ENCODE measurements around the gene METAP1. TPM values are rescaled to one million over a fixed set of nuclear protein-coding genes. Genes with fewer than 3 reads are reported as not detected.
"Not testable (repeated sequence)": the region's sequence is repeated elsewhere in the genome, so short reads cannot be mapped to it uniquely, and the experiment has no call there.

Gene METAP1
- total and polyA plus RNA-seq, 5 experiments from 2014 or later: 23.8 to 44.9 (median 29.2) TPM

DNA sequence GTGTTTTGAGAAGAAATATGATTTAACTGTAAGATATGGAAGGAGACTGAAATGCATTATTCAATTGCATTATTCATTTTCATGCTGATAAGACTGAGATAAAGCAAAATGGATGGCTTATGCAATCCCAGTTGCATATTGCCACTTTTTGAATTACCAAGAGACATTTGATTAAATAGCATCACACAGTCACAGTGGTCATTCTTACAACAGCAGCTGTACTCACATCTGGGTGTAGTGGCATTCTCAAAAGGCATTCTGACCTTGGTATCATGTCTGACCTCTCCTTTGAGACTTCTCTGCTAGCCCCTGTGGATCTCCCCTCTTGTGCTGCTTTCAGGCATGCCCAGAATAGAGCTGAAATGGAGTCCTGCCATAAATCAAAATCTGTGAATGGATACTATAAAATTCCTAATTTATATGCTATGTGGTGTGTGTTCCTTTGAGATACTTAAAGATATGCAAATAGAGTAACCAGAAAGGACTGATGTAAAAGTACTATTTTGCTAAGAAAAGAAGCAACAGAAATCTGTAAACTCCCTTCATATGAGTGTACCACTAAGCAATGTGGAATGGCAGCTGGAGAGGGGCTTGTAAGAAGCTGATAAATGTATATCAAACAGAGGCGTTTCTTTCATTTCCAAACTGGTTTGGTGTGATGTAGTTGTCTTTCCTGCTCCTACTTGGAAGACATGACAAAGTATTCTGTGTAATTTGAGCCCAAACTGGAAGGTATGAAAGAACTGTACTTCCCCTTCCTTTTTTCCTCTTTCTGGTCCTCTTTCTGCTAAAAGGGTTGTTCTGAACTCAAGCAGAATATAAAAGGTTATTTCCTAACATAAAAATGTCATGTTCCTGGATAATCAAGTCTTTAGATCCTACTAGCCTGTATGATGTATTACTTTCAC is 25.4 kb upstream of the METAP1 start:
- H3K36me3 Mint-ChIP-seq: no peaks in the 10 kb centered on the region
- H3K4me3 Mint-ChIP-seq: no peak overlapping the region
- no peak for DNase-seq
- no peaks in the 10 kb centered on the region for H3K4me1 Mint-ChIP-seq
- no peak overlapping the region for H3K27ac Mint-ChIP-seq
- H3K27me3 Mint-ChIP-seq: peaks cover 0 to 9% (median 3%) of the 10 kb centered on the region in 5 donors
- POLR2A ChIA-PET: no interaction called here
- no peak for ATAC-seq
- no peaks in the 10 kb centered on the region for H3K9me3 Mint-ChIP-seq

DNA sequence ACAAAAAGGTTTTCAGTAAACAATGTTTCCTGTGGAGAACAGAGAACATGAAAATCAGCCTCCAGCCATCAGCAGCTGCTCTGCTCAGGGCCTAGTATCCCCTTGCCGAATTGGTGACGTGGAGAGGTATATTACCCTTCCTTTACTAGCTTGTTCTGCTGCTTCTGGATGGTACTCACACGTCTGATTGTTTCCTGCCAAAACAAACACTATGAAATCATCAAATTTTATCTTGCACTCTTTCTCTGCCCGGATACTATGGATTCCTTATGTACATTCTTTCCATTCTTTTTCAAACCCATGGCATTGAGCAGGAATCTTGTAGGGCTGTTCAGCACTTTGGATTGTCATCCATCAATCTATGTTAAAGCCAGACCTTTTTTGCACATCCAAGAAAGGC is 18.8 kb upstream of the METAP1 start:
- H3K4me3 Mint-ChIP-seq: no peak overlapping the region
- H3K4me1 Mint-ChIP-seq: no peaks in the 10 kb centered on the region
- ATAC-seq: no peak
- POLR2A ChIA-PET: no interaction called here
- peak overlapping the region in 1 of 10 donors; percentile 3 for H3K27ac Mint-ChIP-seq
- no peaks in the 10 kb centered on the region for H3K36me3 Mint-ChIP-seq
- no peak for DNase-seq
- no peaks in the 10 kb centered on the region for H3K9me3 Mint-ChIP-seq
- peaks cover 0 to 20% (median 3%) of the 10 kb centered on the region in 5 donors for H3K27me3 Mint-ChIP-seq

DNA sequence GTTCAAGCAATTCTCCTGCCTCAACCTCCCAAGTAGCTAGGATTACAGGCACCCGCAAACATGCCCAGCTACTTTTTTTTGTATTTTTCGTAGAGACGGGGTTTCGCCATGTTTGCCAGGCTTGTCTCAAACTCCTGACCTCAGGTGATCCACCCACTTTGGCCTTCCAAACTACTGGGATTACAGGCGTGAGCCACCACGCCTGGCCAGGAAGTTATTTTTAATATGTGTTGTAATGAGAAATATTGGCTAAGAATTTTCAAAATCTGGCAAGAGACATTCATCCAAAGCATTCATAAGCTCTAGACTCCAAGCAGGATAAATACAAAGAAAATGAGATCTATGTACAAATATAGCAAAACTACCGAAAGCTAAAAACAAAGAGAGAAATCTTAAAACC is 18.0 kb upstream of the METAP1 start:
- no peaks in the 10 kb centered on the region for H3K4me1 Mint-ChIP-seq
- H3K9me3 Mint-ChIP-seq: no peaks in the 10 kb centered on the region
- no peak overlapping the region for H3K27ac Mint-ChIP-seq
- H3K27me3 Mint-ChIP-seq: peaks cover 0 to 20% (median 3%) of the 10 kb centered on the region in 5 donors
- ATAC-seq: no peak
- no peaks in the 10 kb centered on the region for H3K36me3 Mint-ChIP-seq
- DNase-seq: no peak
- POLR2A ChIA-PET: no interaction called here
- H3K4me3 Mint-ChIP-seq: no peak overlapping the region

DNA sequence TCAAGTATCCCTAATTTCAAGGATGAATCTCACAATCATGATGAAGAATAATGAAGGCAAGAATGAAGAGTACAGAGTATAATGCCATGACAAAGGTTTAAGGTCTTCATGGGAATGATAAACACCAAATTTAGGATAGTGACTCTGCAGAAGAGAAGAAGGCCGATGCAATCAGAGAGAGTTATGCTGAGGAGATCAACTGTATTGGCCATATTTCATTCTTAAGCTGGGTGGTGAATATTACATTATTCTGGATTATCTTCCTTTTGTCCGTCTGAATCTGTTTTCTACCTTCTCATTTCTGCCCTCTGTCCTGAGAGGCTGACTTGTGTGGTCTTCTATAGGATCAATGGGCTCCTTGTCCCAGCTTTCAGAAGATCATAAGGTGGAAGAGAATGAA is 7.8 kb upstream of the METAP1 start:
- ATAC-seq (no peak), DNase-seq (no peak)
- H3K4me1 Mint-ChIP-seq: no peaks in the 10 kb centered on the region
- peaks cover 0 to 11% (median 7%) of the 10 kb centered on the region in 9 donors for H3K9me3 Mint-ChIP-seq
- H3K27ac Mint-ChIP-seq: no peak overlapping the region
- POLR2A ChIA-PET: no interaction called here
- H3K36me3 Mint-ChIP-seq: peaks cover 0 to 8% (median 3%) of the 10 kb centered on the region in 3 donors
- H3K27me3 Mint-ChIP-seq: peaks cover 1 to 9% (median 3%) of the 10 kb centered on the region in 5 donors
- no peak overlapping the region for H3K4me3 Mint-ChIP-seq

DNA sequence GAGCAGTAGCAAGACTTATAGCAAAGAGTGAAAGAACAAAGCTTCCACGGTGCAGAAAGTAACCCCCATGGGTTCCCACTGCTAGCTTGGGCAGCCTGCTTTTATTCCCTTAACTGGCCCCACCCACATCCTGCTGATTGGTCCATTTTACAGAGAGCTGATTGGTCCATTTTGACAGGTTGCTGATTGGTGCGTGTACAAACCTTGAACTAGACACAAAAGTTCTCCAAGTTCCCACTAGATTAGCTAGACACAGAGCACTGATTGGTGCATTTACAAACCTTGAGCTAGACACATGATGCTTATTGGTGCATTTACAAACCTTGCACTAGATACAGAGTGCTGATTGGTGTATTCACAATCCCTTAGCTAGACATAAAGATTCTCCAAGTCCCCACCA is 2.7 kb upstream of the METAP1 start:
- not testable (repeated sequence) for H3K36me3 Mint-ChIP-seq, H3K27me3 Mint-ChIP-seq, H3K9me3 Mint-ChIP-seq, DNase-seq, H3K4me3 Mint-ChIP-seq, ATAC-seq
- H3K4me1 Mint-ChIP-seq: peaks cover 5 to 23% (median 21%) of the 10 kb centered on the region in 4 donors
- peak overlapping the region in 4 of 10 donors; percentile 11 to 60 (median 28) for H3K27ac Mint-ChIP-seq
- POLR2A ChIA-PET: interaction anchor here (1.1 to 1.3 kb wide), 3 partner anchors 51 to 413 kb away, joined by 3 read pairs; partner anchors contain the start of gene EIF4E

DNA sequence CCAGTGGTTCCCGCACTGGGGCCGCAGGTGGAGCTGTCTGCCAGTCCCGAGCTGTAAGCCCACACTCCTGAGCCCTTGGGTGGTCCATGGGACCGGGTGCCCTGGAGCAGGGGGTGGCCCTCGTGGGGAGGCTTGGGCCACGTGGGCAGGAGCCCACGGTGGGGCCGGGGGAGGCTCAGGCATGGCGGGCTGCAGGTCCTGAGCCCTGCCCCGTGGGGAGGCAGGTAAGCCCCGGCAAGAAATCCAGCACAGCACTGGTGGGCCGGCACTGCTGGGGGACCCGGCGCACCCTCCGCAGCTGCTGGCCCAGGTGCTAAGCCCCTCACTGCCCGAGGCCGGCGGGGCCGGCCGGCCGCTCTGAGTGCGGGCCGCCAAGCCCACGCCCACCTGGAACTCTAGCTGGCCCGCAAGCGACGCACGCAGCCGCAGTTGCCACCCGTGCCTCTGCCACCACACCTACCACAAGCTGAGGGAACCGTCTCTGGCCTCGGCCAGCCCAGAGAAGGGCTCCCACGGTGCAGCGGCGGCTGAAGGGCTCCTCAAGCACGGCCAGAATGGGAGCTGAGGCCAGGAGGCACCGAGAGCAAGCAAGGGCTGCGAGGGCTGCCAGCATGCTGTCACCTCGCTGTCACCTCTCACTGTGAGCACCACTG is 2.0 kb upstream of the METAP1 start:
- ATAC-seq: no peak
- no peaks in the 10 kb centered on the region for H3K36me3 Mint-ChIP-seq
- peaks cover 6 to 29% (median 28%) of the 10 kb centered on the region in 4 donors for H3K4me1 Mint-ChIP-seq
- no peaks in the 10 kb centered on the region for H3K9me3 Mint-ChIP-seq
- H3K27me3 Mint-ChIP-seq: no peaks in the 10 kb centered on the region
- POLR2A ChIA-PET: interaction anchor here (0.9 to 3.2 kb wide), 5 partner anchors 50 to 850 kb away, joined by 3 to 34 read pairs (median 3); partner anchors contain the start of genes ADH5 and EIF4E
- H3K27ac Mint-ChIP-seq: no peak overlapping the region
- no peak for DNase-seq
- no peak overlapping the region for H3K4me3 Mint-ChIP-seq

DNA sequence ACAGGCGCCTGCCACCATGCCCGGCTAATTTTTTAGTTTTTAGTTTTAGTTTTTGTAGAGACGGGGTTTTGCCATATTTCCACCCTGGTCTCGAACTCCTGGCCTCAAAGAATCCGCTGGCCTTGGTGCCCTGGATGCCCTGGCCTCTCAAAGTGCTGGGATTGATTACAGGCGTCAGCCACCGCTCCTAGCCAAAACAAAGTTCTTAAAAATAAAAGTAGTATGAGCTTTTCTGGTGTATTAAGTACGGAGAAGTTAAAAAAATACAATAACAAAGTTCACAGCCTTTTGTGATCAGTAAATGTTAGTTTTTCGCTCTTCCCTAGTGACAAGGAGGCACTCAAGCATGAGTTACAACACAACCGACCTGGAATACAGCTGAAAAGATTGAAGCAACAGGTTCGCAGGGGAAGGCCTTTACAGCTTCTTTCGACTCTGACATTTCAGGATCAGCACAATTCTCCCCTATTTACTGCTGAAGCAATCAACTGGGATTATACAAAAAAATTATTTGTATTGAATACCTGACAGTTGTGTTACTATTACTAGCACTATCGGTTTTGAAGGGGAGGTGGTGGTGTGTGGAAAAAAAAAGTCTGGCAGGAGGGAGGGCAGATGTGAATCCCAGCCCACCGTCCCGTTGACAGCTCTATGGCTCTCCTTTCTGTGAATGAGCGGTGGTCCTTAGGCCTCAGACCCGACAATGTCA is 893 bp upstream of the METAP1 start:
- ATAC-seq: no peak
- Mint-ChIP-seq H3K27ac (peak overlapping the region; percentile 92 to 100 (median 98)), H3K9me3 (no peaks in the 10 kb centered on the region), H3K4me3 (peak overlapping the region; percentile 68 to 96 (median 91)), H3K4me1 (peaks cover 6 to 36% (median 34%) of the 10 kb centered on the region in 4 donors), H3K36me3 (no peaks in the 10 kb centered on the region), H3K27me3 (no peaks in the 10 kb centered on the region)
- DNase-seq: peak in 1 of 10 donors; percentile 1
- POLR2A ChIA-PET: interaction anchor here (0.9 to 3.2 kb wide), 18 partner anchors 17 to 956 kb away, joined by 3 to 34 read pairs (median 6); partner anchors contain the start of genes ADH5, EIF4E, H2AZ1 and RAP1GDS1

DNA sequence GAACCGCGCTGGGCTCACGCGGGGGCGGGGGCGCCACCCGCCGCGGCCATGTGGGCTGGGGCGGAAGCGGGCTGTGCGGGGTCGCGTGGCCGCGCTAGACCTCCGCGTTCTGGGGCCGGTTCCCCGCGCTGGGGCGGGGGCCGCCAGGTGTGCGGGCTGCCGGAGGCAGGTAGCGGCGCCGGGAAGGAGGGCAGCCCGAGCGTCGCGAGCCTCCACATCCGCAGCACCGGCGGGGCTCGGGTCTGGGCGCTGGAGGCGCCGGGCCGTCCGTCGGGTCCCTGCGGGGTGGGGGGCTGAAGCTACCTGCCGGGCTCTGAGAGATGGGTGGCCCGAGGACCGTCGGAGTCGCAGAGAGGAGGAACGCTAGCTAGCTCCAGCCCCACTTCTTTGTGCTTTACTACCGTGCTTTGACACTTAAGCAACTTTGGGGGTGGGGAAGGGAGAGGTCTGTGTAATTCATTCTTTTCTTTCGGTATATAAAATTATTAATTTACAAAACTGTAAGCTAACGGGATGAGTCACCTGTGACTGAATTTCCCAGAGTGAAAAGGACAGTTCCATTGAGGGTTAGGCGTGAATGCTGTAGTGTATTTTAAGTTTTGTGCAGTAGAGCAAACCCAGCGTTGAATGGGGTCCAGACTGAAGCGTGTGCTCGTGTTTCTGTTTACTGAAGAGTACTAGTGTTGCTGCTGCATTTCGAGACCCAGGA is 689 bp downstream of the METAP1 start:
- peak in 3 of 10 donors; percentile 7 to 32 (median 17) for DNase-seq
- Mint-ChIP-seq H3K36me3 (peaks cover 0 to 3% (median 0%) of the 10 kb centered on the region in 3 donors), H3K4me1 (peaks cover 13 to 51% (median 46%) of the 10 kb centered on the region in 4 donors), H3K9me3 (no peaks in the 10 kb centered on the region), H3K27ac (peak overlapping the region; percentile 2 to 89 (median 74)), H3K4me3 (peak overlapping the region; percentile 68 to 89 (median 82)), H3K27me3 (no peaks in the 10 kb centered on the region)
- ATAC-seq: peak in 1 of 2 donors; percentile 7
- POLR2A ChIA-PET: interaction anchor here (0.9 to 3.2 kb wide), 10 partner anchors 29 to 954 kb away, joined by 3 to 34 read pairs (median 12); partner anchors contain the start of genes ADH5, EIF4E, H2AZ1 and STPG2

DNA sequence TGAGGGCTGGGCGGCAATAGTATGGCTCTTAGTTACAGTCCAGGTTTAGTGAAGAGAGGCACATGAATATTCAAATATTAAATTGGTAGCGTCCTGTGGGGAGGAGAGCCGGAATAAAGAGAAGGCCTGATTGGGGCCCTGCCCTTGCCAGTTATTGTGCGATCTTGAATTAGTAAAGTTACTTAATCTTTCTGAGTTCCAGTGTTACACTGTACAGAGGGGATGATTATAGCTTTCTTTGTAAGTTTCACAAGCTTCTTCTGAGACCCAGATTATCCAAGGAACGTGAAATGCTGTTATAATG is 1.2 kb downstream of the METAP1 start:
- ATAC-seq (no peak), DNase-seq (no peak)
- Mint-ChIP-seq H3K36me3 (peaks cover 0 to 3% (median 0%) of the 10 kb centered on the region in 3 donors), H3K4me1 (peaks cover 13 to 53% (median 48%) of the 10 kb centered on the region in 4 donors), H3K9me3 (no peaks in the 10 kb centered on the region), H3K27ac (peak overlapping the region; percentile 2 to 89 (median 74)), H3K27me3 (no peaks in the 10 kb centered on the region), H3K4me3 (peak overlapping the region; percentile 68 to 89 (median 82))
- POLR2A ChIA-PET: interaction anchor here (1.0 to 3.2 kb wide), 5 partner anchors 47 to 853 kb away, joined by 3 to 34 read pairs (median 22); partner anchors contain the start of genes ADH5 and STPG2

DNA sequence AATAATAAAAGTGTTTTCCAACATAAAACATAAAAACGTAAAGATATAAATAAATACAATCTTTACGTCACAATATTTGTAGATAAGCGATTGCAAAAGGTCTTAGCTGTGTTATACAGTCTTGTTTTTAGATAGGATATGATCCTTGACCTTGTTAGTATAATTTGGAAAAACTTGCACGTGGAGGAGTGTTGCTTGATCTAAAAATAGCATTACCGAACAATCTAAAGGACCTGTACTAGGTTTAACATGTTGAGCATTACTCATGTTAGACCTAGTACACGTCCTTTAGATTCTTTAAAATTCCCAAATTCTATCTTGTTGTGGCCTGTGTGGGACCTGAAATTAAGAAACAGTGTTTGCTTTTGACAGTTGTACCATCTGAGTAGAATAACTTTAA is 1.6 kb downstream of the METAP1 start:
- H3K4me1 Mint-ChIP-seq: peaks cover 13 to 58% (median 52%) of the 10 kb centered on the region in 4 donors
- H3K27ac Mint-ChIP-seq: peak overlapping the region in 3 of 10 donors; percentile 22 to 68 (median 68)
- ATAC-seq (no peak), DNase-seq (no peak)
- POLR2A ChIA-PET: interaction anchor here (1.0 to 2.8 kb wide), 2 partner anchors 69 to 854 kb away, joined by 3 to 14 read pairs; partner anchors contain the start of gene STPG2
- H3K9me3 Mint-ChIP-seq: no peaks in the 10 kb centered on the region
- H3K4me3 Mint-ChIP-seq: peak overlapping the region in 8 of 10 donors; percentile 37 to 79 (median 61)
- no peaks in the 10 kb centered on the region for H3K27me3 Mint-ChIP-seq
- peaks cover 0 to 3% (median 0%) of the 10 kb centered on the region in 3 donors for H3K36me3 Mint-ChIP-seq

DNA sequence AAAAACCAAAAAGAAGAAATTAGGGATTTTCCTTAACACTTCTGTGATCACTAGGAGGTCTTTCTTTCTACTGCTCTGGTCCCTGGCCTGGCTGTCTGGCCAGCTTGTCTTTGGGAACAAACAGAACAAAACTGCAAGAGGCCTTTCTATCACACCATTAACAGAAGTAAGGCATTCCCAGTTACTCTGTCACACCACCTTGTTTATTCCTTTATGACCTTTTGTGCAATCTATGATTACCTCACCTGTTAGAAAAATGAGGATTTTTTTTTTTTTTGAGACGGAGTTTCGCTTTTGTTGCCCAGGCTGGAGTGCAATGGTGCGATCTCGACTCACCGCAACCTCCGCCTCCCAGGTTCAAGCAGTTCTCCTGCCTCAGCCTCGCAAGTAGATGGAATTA is 3.0 kb downstream of the METAP1 start:
- no peak for ATAC-seq
- Mint-ChIP-seq H3K9me3 (no peaks in the 10 kb centered on the region), H3K27ac (peak overlapping the region in 3 of 10 donors; percentile 16 to 68 (median 31)), H3K36me3 (peaks cover 0 to 3% (median 0%) of the 10 kb centered on the region in 3 donors), H3K27me3 (no peaks in the 10 kb centered on the region), H3K4me3 (peak overlapping the region in 3 of 10 donors; percentile 37 to 54 (median 38)), H3K4me1 (peaks cover 16 to 65% (median 64%) of the 10 kb centered on the region in 4 donors)
- POLR2A ChIA-PET: no interaction called here
- DNase-seq: no peak

Measured in naive thymus-derived CD8-positive, alpha-beta T cell (primary cell).